Hepatocyte (in vitro differentiated cells): Measurements from ENCODE around the gene FAAH. TPM values are rescaled to one million over a fixed set of nuclear protein-coding genes. Genes with fewer than 3 reads are reported as not detected.
"Not testable (repeated sequence)": the region's sequence is repeated elsewhere in the genome, so short reads cannot be mapped to it uniquely, and the experiment has no call there.

Experiments used
- DNase-seq: peaks from one replicate; pipeline ENCODE4 v3.0.0-alpha.2; 2016; ENCODE audit warnings: low spot score
- H2AFZ ChIP-seq: fragments of 200-600 bp; sonication (generic); 2 replicates; pipeline ENCODE4 v1.6.0; 2016; ENCODE audit warnings: antibody characterized with exemption, mild to moderate bottlenecking
- H3K27ac ChIP-seq: fragments of 200-600 bp; sonication (generic); 2 replicates; pipeline ENCODE4 v1.5.1; 2016; ENCODE audit warnings: mild to moderate bottlenecking
- H3K27me3 ChIP-seq: fragments of 200-600 bp; sonication (generic); 2 replicates; pipeline ENCODE4 v1.6.1; 2016
- H3K36me3 ChIP-seq: fragments of 200-600 bp; sonication (generic); replicated peaks from 2 replicates; pipeline ENCODE4 v1.5.1; 2016; ENCODE audit warnings: low read depth; ENCODE audit not compliant: insufficient read depth
- H3K4me1 ChIP-seq: fragments of 200-600 bp; sonication (generic); 2 replicates; pipeline ENCODE4 v1.5.1; 2016; ENCODE audit warnings: mild to moderate bottlenecking, moderate library complexity; ENCODE audit not compliant: insufficient read depth
- H3K4me2 ChIP-seq: fragments of 200-600 bp; sonication (generic); 2 replicates; pipeline ENCODE4 v1.6.0; 2016
- H3K4me3 ChIP-seq: fragments of 200-600 bp; sonication (generic); 2 replicates; pipeline ENCODE4 v1.5.1; 2016; ENCODE audit warnings: mild to moderate bottlenecking
- H3K79me2 ChIP-seq: fragments of 200-600 bp; sonication (generic); 2 replicates; pipeline ENCODE4 v1.6.0; 2017; ENCODE audit warnings: mild to moderate bottlenecking
- H3K9me2 ChIP-seq: fragments of 200-600 bp; sonication (generic); replicated peaks from 2 replicates; pipeline ENCODE4 v1.6.0; 2017; ENCODE audit warnings: mild to moderate bottlenecking; ENCODE audit not compliant: insufficient read depth
- H3K9me3 ChIP-seq: fragments of 200-600 bp; sonication (generic); 2 replicates; pipeline ENCODE4 v1.5.1; 2016; ENCODE audit warnings: low read depth, mild to moderate bottlenecking
- H4K20me1 ChIP-seq: fragments of 200-600 bp; sonication (generic); 2 replicates; pipeline ENCODE4 v1.6.0; 2016; ENCODE audit warnings: mild to moderate bottlenecking; ENCODE audit not compliant: insufficient read depth, poor library complexity, severe bottlenecking
- EZH2 ChIP-seq: fragments of 200-600 bp; sonication (generic); IDR thresholded peaks from 2 replicates; pipeline ENCODE4 v1.6.1; 2016; ENCODE audit warnings: antibody characterized with exemption, mild to moderate bottlenecking, borderline replicate concordance
- EZH2phosphoT487 ChIP-seq: fragments of 200-600 bp; sonication (generic); IDR thresholded peaks from one replicate; pipeline ENCODE4 v1.6.1; 2018; ENCODE audit warnings: antibody characterized with exemption, mild to moderate bottlenecking, low read depth, moderate library complexity; ENCODE audit not compliant: unreplicated experiment, severe bottlenecking
- whole genome bisulfite sequencing: methylation state at CpG from one replicate; pipeline ENCODE4 v1.1.6; 2016; ENCODE audit warnings: low lambda C conversion rate; ENCODE audit errors: missing lambda C conversion rate; 5-methylcytosine and 5-hydroxymethylcytosine counted together
- polyA plus RNA-seq: library from polyadenylated mRNA; unstranded; fragments of >200 nt; fragmentation: Nextera tagmentation; extraction: Ambion mirVana; gene quantifications from 2 replicates; pipeline ENCODE4 v1.2.1, GENCODE V29; 2016
- total RNA-seq: library from RNA; depleted of rRNA; stranded (reverse); fragments of >200 nt; gene quantifications from 2 replicates; pipeline ENCODE4 v1.2.3, GENCODE V29; 2014
- TF ChIP-seq, protein P1 (sequence below): fragments of 200-600 bp; sonication (generic); IDR thresholded peaks from 2 replicates; pipeline ENCODE4 v1.5.1; 2016; ENCODE audit warnings: antibody characterized with exemption, mild to moderate bottlenecking; ENCODE audit not compliant: poor library complexity

The FAAH gene
- total and polyA plus RNA-seq, 2 experiments from 2014 or later, result 44.5 to 61.8 TPM

DNA sequence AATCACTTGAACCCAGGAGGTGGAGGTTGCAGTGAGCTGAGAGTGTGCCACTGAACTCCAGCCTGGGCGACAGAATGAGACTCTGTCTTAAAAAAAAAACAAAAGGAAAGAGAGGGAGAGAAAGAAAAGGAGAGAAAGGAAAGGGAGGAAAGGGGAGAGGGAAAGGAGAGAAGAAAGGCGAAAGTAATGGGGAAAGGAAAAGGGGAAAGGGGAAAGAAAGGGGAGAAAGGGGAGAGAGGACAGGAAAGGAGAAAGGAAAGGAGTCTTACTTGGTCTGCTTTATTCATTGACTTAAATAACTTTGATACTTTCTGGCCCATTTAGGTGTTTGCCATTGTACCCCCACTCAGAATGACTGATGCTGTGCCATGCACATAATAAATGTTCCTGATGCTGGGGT is 41.8 kb upstream of the FAAH start:
- Histone ChIP-seq H3K36me3 (peaks cover 5% of the 10 kb centered on the region), H3K4me1 (no peaks in the 10 kb centered on the region), H3K27ac (no peak overlapping the region), H3K9me2 (no peaks in the 10 kb centered on the region), H3K9me3 (no peaks in the 10 kb centered on the region), H3K4me3 (no peak overlapping the region), H3K27me3 (no peaks in the 10 kb centered on the region), H4K20me1 (no peaks in the 10 kb centered on the region), H2AFZ (no peak overlapping the region), H3K79me2 (peaks cover 5% of the 10 kb centered on the region), H3K4me2 (no peak overlapping the region)
- 75% methylated on average over 2 of the region's 2 CpGs for WGBS
- TF ChIP-seq, protein P1, sequence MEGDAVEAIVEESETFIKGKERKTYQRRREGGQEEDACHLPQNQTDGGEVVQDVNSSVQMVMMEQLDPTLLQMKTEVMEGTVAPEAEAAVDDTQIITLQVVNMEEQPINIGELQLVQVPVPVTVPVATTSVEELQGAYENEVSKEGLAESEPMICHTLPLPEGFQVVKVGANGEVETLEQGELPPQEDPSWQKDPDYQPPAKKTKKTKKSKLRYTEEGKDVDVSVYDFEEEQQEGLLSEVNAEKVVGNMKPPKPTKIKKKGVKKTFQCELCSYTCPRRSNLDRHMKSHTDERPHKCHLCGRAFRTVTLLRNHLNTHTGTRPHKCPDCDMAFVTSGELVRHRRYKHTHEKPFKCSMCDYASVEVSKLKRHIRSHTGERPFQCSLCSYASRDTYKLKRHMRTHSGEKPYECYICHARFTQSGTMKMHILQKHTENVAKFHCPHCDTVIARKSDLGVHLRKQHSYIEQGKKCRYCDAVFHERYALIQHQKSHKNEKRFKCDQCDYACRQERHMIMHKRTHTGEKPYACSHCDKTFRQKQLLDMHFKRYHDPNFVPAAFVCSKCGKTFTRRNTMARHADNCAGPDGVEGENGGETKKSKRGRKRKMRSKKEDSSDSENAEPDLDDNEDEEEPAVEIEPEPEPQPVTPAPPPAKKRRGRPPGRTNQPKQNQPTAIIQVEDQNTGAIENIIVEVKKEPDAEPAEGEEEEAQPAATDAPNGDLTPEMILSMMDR, result no peak
- no peak for TF ChIP-seq EZH2phosphoT487
- TF ChIP-seq EZH2, result no peak
- DNase-seq, result no peak

DNA sequence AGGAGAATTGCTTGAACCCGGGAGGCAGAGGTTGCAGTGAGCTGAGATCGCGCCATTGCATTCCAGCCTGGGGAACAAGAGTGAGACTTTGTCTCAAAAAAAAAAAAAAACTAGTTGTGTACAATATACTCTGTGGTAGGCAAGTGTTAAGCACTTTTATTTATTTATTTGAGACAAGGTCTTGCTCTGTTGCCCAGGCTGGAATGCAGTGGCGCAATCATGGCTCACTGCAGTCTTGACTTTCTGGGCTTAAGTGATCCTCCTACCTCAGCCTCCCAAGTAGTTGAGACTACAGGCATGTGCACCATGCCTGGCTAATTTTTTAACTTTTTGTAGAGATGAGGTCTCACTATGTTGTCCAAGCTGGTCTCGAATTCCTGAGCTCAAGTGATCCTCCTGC is 38.2 kb upstream of the FAAH start:
- H3K27ac ChIP-seq, result not testable (repeated sequence)
- WGBS, result 96% methylated on average over 5 of the region's 5 CpGs

DNA sequence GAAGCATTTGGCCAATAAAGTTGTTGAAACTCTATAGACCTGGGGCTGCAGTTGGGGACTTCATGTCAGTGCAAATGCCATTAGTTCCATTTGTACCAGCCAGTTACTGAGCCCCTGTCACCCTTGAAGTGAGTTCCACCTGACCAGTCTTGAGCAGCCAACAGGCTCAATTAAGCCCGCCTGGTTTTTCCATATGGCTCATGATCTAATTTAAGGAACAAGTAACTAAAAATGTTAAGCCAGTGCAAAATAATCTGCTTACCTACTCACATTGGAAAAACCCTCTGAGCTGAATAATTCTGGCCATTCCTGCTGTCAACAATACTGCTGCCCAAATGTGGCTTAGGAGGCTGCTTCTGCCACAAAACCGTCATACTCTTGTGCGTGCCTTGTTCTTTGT is 32.0 kb upstream of the FAAH start:
- Histone ChIP-seq H3K9me3 (no peaks in the 10 kb centered on the region), H3K27ac (no peak overlapping the region), H3K36me3 (no peaks in the 10 kb centered on the region), H3K9me2 (no peaks in the 10 kb centered on the region), H3K27me3 (no peaks in the 10 kb centered on the region), H3K4me1 (no peaks in the 10 kb centered on the region), H3K4me2 (no peak overlapping the region), H2AFZ (no peak overlapping the region), H3K4me3 (no peak overlapping the region), H3K79me2 (no peaks in the 10 kb centered on the region), H4K20me1 (no peaks in the 10 kb centered on the region)
- DNase-seq, result no peak
- WGBS, result 96% methylated on average over 3 of the region's 3 CpGs
- TF ChIP-seq, protein P1, result no peak
- TF ChIP-seq EZH2 (no peak), EZH2phosphoT487 (no peak)

More for the DNA sequence above, 38.2 kb upstream of the FAAH start:
- H2AFZ ChIP-seq, H3K9me2 ChIP-seq, H3K79me2 ChIP-seq, H4K20me1 ChIP-seq, H3K4me3 ChIP-seq, H3K4me1 ChIP-seq, DNase-seq, H3K4me2 ChIP-seq, H3K9me3 ChIP-seq, H3K27me3 ChIP-seq, H3K36me3 ChIP-seq: not testable (repeated sequence)

DNA sequence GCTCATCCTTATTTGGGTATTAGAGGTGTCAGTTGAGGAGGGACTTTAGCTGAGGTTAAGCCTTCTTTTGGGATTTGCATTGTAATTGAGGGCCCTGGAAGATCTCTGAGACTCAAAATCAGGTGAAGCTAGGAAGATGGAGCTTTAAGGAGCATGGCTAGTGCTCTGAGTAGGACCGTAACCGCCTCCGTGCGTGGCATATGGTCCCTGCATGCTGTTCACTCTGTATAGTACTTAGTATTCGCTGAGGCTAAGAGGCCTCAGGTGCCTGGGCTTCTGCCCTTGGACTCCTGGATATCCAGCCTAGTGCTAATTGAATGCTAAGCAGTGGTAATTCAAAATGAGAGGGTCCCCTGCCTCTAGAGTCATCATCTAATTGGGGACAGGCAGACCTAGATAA is 31.0 kb upstream of the FAAH start:
- Histone ChIP-seq H3K4me3 (no peak overlapping the region), H3K4me1 (no peaks in the 10 kb centered on the region), H3K9me2 (no peaks in the 10 kb centered on the region), H3K36me3 (no peaks in the 10 kb centered on the region), H4K20me1 (no peaks in the 10 kb centered on the region), H3K4me2 (no peak overlapping the region), H3K27ac (no peak overlapping the region), H3K27me3 (no peaks in the 10 kb centered on the region), H3K9me3 (no peaks in the 10 kb centered on the region), H2AFZ (no peak overlapping the region), H3K79me2 (no peaks in the 10 kb centered on the region)
- no peak for DNase-seq
- TF ChIP-seq EZH2, result no peak
- TF ChIP-seq, protein P1, result no peak
- no peak for TF ChIP-seq EZH2phosphoT487
- 97% methylated on average over 5 of the region's 5 CpGs for WGBS
